Activated T-cell treated with anti-CD3 and anti-CD28 coated beads, Interleukin-2, amount 50 U/mL, for 72 hours (primary cell): Measurements from ENCODE around the gene RAD9A. TPM values are rescaled to one million over a fixed set of nuclear protein-coding genes. Genes with fewer than 3 reads are reported as not detected.

Experiments used
- ATAC-seq, 2 donors: fragments of 150-1000 bp; cut with Tn5 transposase; replicated peaks in 1 of 2; 2 replicates each; pipeline ENCODE4 v1.10.0; 2021; ENCODE audit warnings: moderate library complexity in 2 of 2, mild to moderate bottlenecking in 1 of 2
- DNase-seq, 2 donors: peaks; one replicate each; pipeline ENCODE4 v3.0.0; 2021 to 2022; ENCODE audit warnings: mixed read lengths in 1 of 2
- H3K27ac Mint-ChIP-seq: one replicate; pipeline ENCODE4 v1.8.0; 2022; ENCODE audit warnings: mild to moderate bottlenecking, moderate library complexity, mixed read lengths
- H3K27me3 Mint-ChIP-seq: one replicate; pipeline ENCODE4 v1.8.0; 2022; ENCODE audit warnings: low read depth, mixed read lengths
- H3K36me3 Mint-ChIP-seq, 2 donors: one replicate each; pipeline ENCODE4 v1.8.0; 2022; ENCODE audit warnings: mixed read lengths in 2 of 2, mild to moderate bottlenecking in 1 of 2; ENCODE audit not compliant: insufficient read depth in 2 of 2
- H3K4me1 Mint-ChIP-seq: one replicate; pipeline ENCODE4 v1.8.0; 2022; ENCODE audit warnings: low read depth, mixed read lengths
- H3K4me3 Mint-ChIP-seq, 2 donors: one replicate each; pipeline ENCODE4 v1.8.0; 2022; ENCODE audit warnings: mild to moderate bottlenecking in 2 of 2, mixed read lengths in 2 of 2, moderate library complexity in 2 of 2
- H3K9me3 Mint-ChIP-seq, 2 donors: one replicate each; pipeline ENCODE4 v1.8.0; 2022; ENCODE audit warnings: mixed read lengths in 2 of 2
- total RNA-seq, 2 donors: library from RNA; stranded (reverse); gene quantifications; one replicate each; pipeline ENCODE4 v1.2.3, GENCODE V29; 2022

RAD9A gene
- total RNA-seq, 2 donors from 2014 or later, result 36.7 to 41.2 TPM

DNA sequence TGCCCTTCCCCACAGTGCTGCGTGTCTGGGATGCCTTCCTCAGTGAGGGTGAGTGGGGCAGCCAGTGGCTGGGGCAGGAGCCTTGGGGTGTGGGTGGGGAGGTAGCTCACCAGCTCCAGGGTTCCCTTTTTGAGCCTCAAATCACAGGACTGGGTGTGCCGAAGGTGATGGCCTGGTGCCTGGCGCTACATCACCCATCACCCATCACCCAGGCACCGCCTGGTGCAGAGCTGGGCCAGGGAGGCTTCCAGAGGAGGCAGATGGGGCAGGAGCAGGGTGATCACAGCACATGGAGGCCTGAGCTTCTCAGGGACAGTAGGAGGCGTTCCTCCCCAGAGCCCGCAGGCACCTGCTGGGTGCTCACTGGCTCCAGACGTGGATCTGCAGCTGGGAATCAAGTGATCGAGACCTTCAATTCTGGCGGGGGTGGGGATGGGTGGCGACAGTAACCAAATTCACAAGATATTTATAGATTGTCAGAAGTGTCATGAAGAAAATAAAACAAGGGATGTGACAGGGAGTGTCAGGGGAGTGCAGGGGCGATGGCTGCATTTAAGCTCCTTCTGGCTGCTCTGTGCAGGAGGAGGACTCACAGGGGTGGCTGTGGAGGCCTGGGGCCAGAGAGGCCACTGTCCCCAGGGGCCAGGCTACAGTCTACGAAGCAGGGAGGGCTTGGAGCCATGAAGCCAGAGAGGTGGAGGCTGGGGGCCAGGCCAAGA lies 15.3 kb downstream of the RAD9A start:
- ATAC-seq (no peak), DNase-seq (no peak)
- peak overlapping the region; percentile 91 to 96 for H3K4me3 Mint-ChIP-seq
- H3K4me1 Mint-ChIP-seq, result peaks cover 84% of the 10 kb centered on the region
- H3K27me3 Mint-ChIP-seq, result no peaks in the 10 kb centered on the region
- H3K36me3 Mint-ChIP-seq, result peaks cover 6 to 11% of the 10 kb centered on the region in 2 donors
- no peaks in the 10 kb centered on the region for H3K9me3 Mint-ChIP-seq
- H3K27ac Mint-ChIP-seq, result peak overlapping the region; percentile 86

DNA sequence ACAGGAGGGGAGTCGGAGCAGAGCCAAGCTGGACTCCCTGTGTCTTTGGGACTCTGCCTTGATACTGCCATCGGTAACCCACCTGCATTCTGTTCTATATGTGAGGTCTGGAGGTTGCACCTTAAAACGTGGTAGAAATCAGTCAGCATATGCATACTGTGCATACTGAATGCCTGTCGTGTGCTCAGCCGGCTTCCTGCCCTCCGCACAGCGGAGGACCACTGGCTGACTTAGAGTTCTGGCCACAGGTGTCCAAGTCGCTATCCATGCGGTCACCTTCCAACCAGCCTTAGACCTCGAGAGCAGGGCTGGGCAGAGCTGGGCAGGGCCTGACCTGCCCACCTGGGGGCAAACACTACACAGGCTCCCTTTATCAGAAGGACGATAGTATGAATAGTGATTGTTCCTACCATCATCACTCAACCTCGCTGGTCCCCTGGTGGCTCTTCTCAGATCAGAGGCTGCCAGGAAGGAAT lies 15.9 kb downstream of the RAD9A start:
- peaks cover 89% of the 10 kb centered on the region for H3K4me1 Mint-ChIP-seq
- ATAC-seq, result peak in 1 of 2 donors; percentile 20
- peak overlapping the region; percentile 90 for H3K27ac Mint-ChIP-seq

DNA sequence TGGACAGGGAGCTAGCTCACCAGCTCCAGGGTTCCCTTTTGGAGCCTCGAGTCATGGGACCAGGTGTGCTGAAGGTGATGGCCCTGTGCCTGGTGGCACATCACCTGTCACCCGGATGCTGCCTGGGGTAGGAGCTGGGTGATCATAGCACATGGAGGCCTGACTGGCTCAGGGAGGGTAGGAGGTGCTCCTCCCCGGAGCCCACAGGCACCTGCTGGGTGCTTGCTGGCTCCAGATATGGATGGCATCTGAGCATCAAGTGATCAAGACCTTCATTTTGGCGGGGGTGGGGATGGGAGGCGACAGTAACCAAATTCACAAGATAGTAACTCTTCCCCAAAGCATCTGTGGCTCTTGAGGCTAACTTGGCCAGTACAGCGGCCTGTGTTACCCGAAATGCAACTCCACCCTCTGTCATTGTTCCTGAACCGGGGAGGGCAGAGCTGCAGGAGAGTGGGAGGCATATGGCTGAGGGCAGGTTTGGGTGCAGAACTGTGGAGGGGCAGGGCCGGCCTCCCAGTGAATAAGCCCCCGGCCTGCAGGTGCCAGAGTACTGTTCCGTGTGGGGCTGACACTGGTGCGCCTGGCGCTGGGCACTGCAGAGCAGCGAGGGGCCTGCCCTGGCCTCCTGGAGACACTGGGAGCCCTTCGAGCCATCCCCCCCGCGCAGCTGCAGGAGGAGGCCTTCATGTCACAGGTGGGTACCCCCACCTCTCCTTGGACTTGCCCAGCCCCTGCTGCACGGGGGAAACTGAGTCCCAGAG lies 16.8 kb downstream of the RAD9A start:
- DNase-seq (no peak), ATAC-seq (peak; percentile 7 to 20)
- Mint-ChIP-seq H3K27ac (peak overlapping the region; percentile 90), H3K4me3 (peak overlapping the region; percentile 91 to 96), H3K27me3 (no peaks in the 10 kb centered on the region), H3K4me1 (peaks cover 89% of the 10 kb centered on the region), H3K36me3 (peaks cover 5 to 11% of the 10 kb centered on the region in 2 donors), H3K9me3 (no peaks in the 10 kb centered on the region)

More for the DNA sequence above, 15.9 kb downstream of the RAD9A start:
- no peaks in the 10 kb centered on the region for H3K9me3 Mint-ChIP-seq
- H3K36me3 Mint-ChIP-seq, result peaks cover 6 to 11% of the 10 kb centered on the region in 2 donors
- H3K4me3 Mint-ChIP-seq, result peak overlapping the region; percentile 91 to 96
- no peaks in the 10 kb centered on the region for H3K27me3 Mint-ChIP-seq
- no peak for DNase-seq

- H3K4me1 Mint-ChIP-seq, result peaks cover 94% of the 10 kb centered on the region
- ATAC-seq (peak; percentile 70 to 78), DNase-seq (peak; percentile 79 to 82)
- no peaks in the 10 kb centered on the region for H3K9me3 Mint-ChIP-seq
- H3K27me3 Mint-ChIP-seq, result no peaks in the 10 kb centered on the region
- peak overlapping the region; percentile 91 to 96 for H3K4me3 Mint-ChIP-seq
- peaks cover 4 to 11% of the 10 kb centered on the region in 2 donors for H3K36me3 Mint-ChIP-seq
- H3K27ac Mint-ChIP-seq, result peak overlapping the region; percentile 46
Observed at GRCh38 chr11:67409261-67409666, 17.5 kb downstream of the RAD9A start.

- H3K36me3 Mint-ChIP-seq, result peaks cover 0 to 8% of the 10 kb centered on the region in 2 donors
Observed at GRCh38 chr11:67409781-67410368, 18.1 kb downstream of the RAD9A start.

DNA sequence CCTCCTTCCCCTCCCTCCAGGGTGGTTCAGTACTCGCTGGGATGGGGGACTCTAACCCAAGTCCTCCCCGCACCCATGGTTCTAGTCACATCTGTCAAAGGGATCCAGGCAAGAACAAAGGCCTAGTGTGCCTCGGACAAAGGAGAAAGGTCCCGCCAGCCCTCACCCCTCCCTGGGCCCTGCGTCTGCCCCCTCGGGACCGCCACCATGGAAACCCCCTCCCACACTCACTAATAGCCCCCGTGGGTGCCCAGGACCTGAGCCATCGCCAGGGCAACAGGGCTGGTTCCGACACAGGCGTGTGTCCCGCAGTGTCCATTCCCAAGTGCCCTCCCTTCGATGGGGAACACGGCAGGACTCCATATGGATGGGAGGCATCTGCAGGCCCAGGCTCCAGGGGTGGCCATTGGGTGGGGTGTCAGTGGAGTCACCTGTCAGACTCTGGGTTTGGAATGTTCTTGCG lies 18.6 kb downstream of the RAD9A start:
- H3K27me3 Mint-ChIP-seq, result no peaks in the 10 kb centered on the region
- H3K4me3 Mint-ChIP-seq, result peak overlapping the region; percentile 91 to 96
- DNase-seq (no peak), ATAC-seq (no peak)
- H3K4me1 Mint-ChIP-seq, result peaks cover 85% of the 10 kb centered on the region
- no peak overlapping the region for H3K27ac Mint-ChIP-seq
- H3K36me3 Mint-ChIP-seq, result peaks cover 0 to 8% of the 10 kb centered on the region in 2 donors
- no peaks in the 10 kb centered on the region for H3K9me3 Mint-ChIP-seq

More at GRCh38 chr11:67409781-67410368, 18.1 kb downstream of the RAD9A start:
- H3K27ac Mint-ChIP-seq, result peak overlapping the region; percentile 92
- DNase-seq (no peak), ATAC-seq (no peak)
- no peaks in the 10 kb centered on the region for H3K27me3 Mint-ChIP-seq
- no peaks in the 10 kb centered on the region for H3K9me3 Mint-ChIP-seq
- H3K4me3 Mint-ChIP-seq, result peak overlapping the region; percentile 91 to 96
- peaks cover 90% of the 10 kb centered on the region for H3K4me1 Mint-ChIP-seq

- H3K9me3 Mint-ChIP-seq, result no peaks in the 10 kb centered on the region
- no peaks in the 10 kb centered on the region for H3K27me3 Mint-ChIP-seq
- DNase-seq (no peak), ATAC-seq (no peak)
- H3K4me3 Mint-ChIP-seq, result peak overlapping the region; percentile 25 to 49
- peaks cover 81% of the 10 kb centered on the region for H3K4me1 Mint-ChIP-seq
- H3K27ac Mint-ChIP-seq, result no peak overlapping the region
- H3K36me3 Mint-ChIP-seq, result peaks cover 0 to 5% of the 10 kb centered on the region in 2 donors
Observed at GRCh38 chr11:67410984-67411784, 19.4 kb downstream of the RAD9A start.

- Mint-ChIP-seq H3K27ac (no peak overlapping the region), H3K9me3 (no peaks in the 10 kb centered on the region), H3K36me3 (peaks cover 0 to 2% of the 10 kb centered on the region in 2 donors), H3K27me3 (no peaks in the 10 kb centered on the region), H3K4me3 (peak overlapping the region; percentile 9 to 49), H3K4me1 (peaks cover 81% of the 10 kb centered on the region)
- DNase-seq (no peak), ATAC-seq (peak in 1 of 2 donors; percentile 7)
Observed at GRCh38 chr11:67411785-67412152, 20.0 kb downstream of the RAD9A start.

DNA sequence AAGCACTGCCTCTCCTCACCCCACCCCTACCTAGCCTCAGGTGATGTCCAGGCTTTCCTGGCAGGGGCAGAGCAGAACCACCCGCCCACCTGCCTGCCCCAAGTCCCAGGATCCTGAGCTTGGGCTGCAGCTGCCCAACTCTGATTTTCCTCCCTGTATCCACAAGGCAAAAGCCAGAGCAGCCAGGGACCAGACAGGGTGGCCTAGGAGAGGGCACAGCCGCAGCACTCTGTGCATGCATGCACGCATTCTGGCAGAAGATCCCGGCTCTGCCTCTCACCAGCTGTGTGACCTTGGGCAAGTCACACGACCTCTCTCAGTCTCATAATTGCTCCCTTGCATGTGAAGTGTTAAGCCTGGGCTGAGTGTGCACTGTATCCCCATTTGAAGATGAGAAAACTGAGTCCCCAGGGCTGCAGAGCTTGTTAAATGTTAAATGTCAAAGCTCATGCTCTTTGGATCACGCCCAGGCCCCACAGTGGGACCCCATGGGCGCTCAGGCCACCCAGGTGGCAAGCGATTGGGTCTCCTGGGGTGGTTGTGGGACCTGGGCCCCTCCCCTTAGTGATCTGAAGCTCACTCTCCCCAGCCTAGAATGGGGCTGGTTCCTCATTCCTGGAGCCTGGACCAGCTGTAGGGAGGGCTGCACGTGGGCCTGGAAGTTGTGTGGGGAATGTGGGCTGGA lies 20.9 kb downstream of the RAD9A start:
- Mint-ChIP-seq H3K4me3 (peak overlapping the region; percentile 13 to 29), H3K36me3 (peaks cover 0 to 2% of the 10 kb centered on the region in 2 donors), H3K4me1 (peaks cover 78% of the 10 kb centered on the region), H3K27ac (peak overlapping the region; percentile 38), H3K27me3 (no peaks in the 10 kb centered on the region), H3K9me3 (no peaks in the 10 kb centered on the region)
- ATAC-seq (no peak), DNase-seq (no peak)

- peaks cover 0 to 2% of the 10 kb centered on the region in 2 donors for H3K36me3 Mint-ChIP-seq
- H3K9me3 Mint-ChIP-seq, result no peaks in the 10 kb centered on the region
- peak overlapping the region; percentile 10 to 32 for H3K4me3 Mint-ChIP-seq
- no peaks in the 10 kb centered on the region for H3K27me3 Mint-ChIP-seq
- peaks cover 78% of the 10 kb centered on the region for H3K4me1 Mint-ChIP-seq
- peak overlapping the region; percentile 22 for H3K27ac Mint-ChIP-seq
- DNase-seq (no peak), ATAC-seq (no peak)
Observed at GRCh38 chr11:67413266-67413849, 21.6 kb downstream of the RAD9A start.

- ATAC-seq, result peak in 1 of 2 donors; percentile 24
Observed at GRCh38 chr11:67415501-67416304, 23.9 kb downstream of the RAD9A start, which contains the start of gene CARNS1. CARNS1 (plus strand) TSS chr11:67415678; CDS start chr11:67416200, 522 bp downstream.

More at GRCh38 chr11:67415501-67416304, 23.9 kb downstream of the RAD9A start, which contains the start of gene CARNS1:
- DNase-seq, result no peak
- no peaks in the 10 kb centered on the region for H3K27me3 Mint-ChIP-seq
- peaks cover 78% of the 10 kb centered on the region for H3K4me1 Mint-ChIP-seq
- peak within 1 kb of the TSS; percentile 21 for H3K27ac Mint-ChIP-seq
- no peaks in the 10 kb centered on the region for H3K9me3 Mint-ChIP-seq
- no peaks in the 10 kb centered on the region for H3K36me3 Mint-ChIP-seq
- H3K4me3 Mint-ChIP-seq, result peak within 1 kb of the TSS; percentile 82 to 83
